AG04450 (cell line): ENCODE measurements around the gene DCAF5. TPM values are rescaled to one million over a fixed set of nuclear protein-coding genes. Genes with fewer than 3 reads are reported as not detected.

Source experiments
- CTCF ChIA-PET: fragments of 300-600, 350-600 bp; formaldehyde crosslinking; extraction: SDS; loops from one replicate; lab custom pipeline; 2022; ENCODE audit warnings: antibody characterized with exemption, inconsistent platforms; lab: Charles Lee
- POLR2A ChIA-PET: fragments of 350-600 bp; formaldehyde crosslinking; extraction: SDS; loops from one replicate; lab custom pipeline; 2021; ENCODE audit warnings: antibody characterized with exemption, inconsistent platforms; lab: Yijun Ruan, JAX
- DNase-seq: peaks from one replicate; pipeline ENCODE4 v3.0.0-alpha.2; 2011; ENCODE audit warnings: low read depth, low spot score
- H3K27ac ChIP-seq: one replicate; pipeline ENCODE4 v1.5.1; 2012; ENCODE audit warnings: low read depth, low read length, control low read depth
- H3K27me3 ChIP-seq: one replicate; pipeline ENCODE4 v1.6.0; 2012; ENCODE audit warnings: low read length; ENCODE audit not compliant: control insufficient read depth, insufficient read depth
- H3K4me3 ChIP-seq: 2 replicates; pipeline ENCODE4 v1.5.1; 2011; ENCODE audit warnings: mild to moderate bottlenecking, low read depth, low read length, control low read depth
- H3K9me3 ChIP-seq: 2 replicates; pipeline ENCODE4 v1.5.1; 2012; ENCODE audit warnings: low read length; ENCODE audit not compliant: control insufficient read depth, insufficient read depth
- polyA plus RNA-seq: library from polyadenylated mRNA; depleted of rRNA; stranded (reverse); fragments of >200 nt; gene quantifications from 2 replicates; pipeline ENCODE4 v1.2.3, GENCODE V29; 2011
- TF ChIP-seq, protein P1 (sequence below): IDR thresholded peaks from 2 replicates; pipeline ENCODE4 v1.5.1; 2011; ENCODE audit warnings: low read depth, low read length, control low read depth, inconsistent platforms

Gene DCAF5
- polyA plus RNA-seq, 1 experiment = 32.4 TPM

DNA sequence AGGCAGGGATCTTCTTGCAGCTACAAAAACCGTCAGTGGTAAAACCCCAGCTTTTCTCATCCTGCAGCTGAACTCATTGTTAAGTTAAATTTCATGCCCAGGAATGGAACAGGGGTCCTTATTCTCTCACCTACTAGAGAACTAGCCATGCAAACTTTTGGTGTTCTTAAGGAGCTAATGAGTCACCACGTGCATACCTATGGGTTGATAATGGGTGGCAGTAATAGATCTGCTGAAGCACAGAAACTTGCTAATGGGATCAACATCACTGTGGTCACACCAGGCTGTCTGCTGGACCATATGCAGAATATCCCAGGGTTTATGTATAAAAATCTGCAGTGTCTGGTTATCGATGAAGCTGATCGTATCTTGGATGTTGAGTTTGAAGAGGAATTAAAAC is 68.9 kb downstream of the DCAF5 start:
- Histone ChIP-seq H3K27me3 (no peaks in the 10 kb centered on the region), H3K4me3 (no peak overlapping the region), H3K9me3 (no peaks in the 10 kb centered on the region), H3K27ac (no peak overlapping the region)
- no peak for DNase-seq
- CTCF ChIA-PET = interaction anchor here (0.9 kb wide), 1 partner anchor 221 kb away, joined by 3 read pairs; no protein-coding TSS in a partner anchor
- TF ChIP-seq, protein P1, sequence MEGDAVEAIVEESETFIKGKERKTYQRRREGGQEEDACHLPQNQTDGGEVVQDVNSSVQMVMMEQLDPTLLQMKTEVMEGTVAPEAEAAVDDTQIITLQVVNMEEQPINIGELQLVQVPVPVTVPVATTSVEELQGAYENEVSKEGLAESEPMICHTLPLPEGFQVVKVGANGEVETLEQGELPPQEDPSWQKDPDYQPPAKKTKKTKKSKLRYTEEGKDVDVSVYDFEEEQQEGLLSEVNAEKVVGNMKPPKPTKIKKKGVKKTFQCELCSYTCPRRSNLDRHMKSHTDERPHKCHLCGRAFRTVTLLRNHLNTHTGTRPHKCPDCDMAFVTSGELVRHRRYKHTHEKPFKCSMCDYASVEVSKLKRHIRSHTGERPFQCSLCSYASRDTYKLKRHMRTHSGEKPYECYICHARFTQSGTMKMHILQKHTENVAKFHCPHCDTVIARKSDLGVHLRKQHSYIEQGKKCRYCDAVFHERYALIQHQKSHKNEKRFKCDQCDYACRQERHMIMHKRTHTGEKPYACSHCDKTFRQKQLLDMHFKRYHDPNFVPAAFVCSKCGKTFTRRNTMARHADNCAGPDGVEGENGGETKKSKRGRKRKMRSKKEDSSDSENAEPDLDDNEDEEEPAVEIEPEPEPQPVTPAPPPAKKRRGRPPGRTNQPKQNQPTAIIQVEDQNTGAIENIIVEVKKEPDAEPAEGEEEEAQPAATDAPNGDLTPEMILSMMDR = no peak
- POLR2A ChIA-PET = no interaction called here

DNA sequence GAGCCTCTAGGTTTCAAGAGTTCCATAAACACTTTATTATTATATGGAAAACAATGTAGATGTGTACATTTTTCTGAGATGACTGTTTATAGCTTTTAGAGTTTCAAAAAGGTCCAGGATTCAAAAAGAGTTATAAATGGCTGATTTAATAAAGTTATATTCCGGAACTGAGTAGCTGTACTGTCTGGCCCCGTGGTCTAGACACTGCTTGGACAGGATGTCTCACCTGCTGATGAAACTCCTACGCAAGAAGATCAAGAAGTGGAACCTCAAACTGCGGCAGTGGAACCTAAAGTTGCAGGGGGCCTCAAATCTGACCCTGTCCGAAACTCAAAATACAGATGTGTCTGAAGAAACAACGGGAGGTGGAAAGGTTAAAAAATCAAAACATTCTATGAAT is 69.7 kb downstream of the DCAF5 start:
- H3K27me3 ChIP-seq = no peaks in the 10 kb centered on the region
- H3K9me3 ChIP-seq = no peaks in the 10 kb centered on the region
- H3K27ac ChIP-seq = no peak overlapping the region
- H3K4me3 ChIP-seq = no peak overlapping the region
- DNase-seq = no peak
- TF ChIP-seq, protein P1 = no peak
- ChIA-PET POLR2A (no interaction called here), CTCF (interaction anchor here (1.9 kb wide), 1 partner anchor 24 kb away, joined by 9 read pairs; no protein-coding TSS in a partner anchor)

DNA sequence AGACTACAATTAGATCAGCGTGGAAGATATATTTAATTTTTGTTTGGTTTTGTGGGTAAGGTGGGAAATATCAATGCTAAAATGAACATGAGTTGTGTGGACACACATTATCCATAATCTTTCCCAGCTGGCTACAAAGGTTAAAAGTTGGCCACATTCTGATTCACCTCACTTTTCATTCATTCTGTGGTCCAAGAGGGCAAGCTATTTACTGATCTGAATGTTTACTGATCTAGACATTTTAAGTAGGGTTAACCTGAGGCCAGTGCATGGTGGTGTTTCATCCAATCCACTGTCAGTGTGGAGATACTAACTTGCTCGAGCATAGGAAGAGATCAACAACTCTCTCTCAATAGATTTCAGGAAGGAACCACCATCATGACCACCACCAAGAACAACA is 71.6 kb downstream of the DCAF5 start:
- Histone ChIP-seq H3K27ac (no peak overlapping the region), H3K27me3 (no peaks in the 10 kb centered on the region), H3K9me3 (no peaks in the 10 kb centered on the region), H3K4me3 (no peak overlapping the region)
- ChIA-PET CTCF (interaction anchor here (0.6 to 1.0 kb wide), 2 partner anchors 9 to 152 kb away, joined by 3 to 5 read pairs; no protein-coding TSS in a partner anchor), POLR2A (no interaction called here)
- TF ChIP-seq, protein P1 = no peak
- no peak for DNase-seq

DNA sequence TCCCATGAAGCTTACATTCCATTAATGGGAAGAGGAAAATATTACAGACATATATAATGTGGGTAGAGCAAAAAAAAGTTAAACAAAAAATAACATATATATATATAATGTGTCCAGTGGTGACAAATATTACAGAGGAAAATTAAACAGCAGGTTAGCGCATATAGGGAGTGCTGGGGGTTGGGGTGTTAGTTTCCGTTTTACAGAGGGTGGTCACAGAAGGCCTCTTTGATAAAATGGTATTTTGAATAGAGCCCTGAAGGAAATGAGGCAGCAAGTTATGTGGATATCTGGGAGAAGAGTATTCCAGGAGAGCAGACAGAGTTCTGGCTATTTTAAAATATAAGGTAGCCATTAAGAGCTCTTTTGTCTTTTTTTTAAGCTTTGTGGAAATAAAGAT is 73.2 kb downstream of the DCAF5 start:
- Histone ChIP-seq H3K9me3 (no peaks in the 10 kb centered on the region), H3K27me3 (no peaks in the 10 kb centered on the region), H3K27ac (peak overlapping the region; percentile 95), H3K4me3 (no peak overlapping the region)
- CTCF ChIA-PET = interaction anchor here (0.7 to 1.8 kb wide), 8 partner anchors 11 to 169 kb away, joined by 3 to 5 read pairs (median 3); no protein-coding TSS in a partner anchor
- TF ChIP-seq, protein P1 = no peak
- no peak for DNase-seq
- POLR2A ChIA-PET = interaction anchor here (0.9 to 1.8 kb wide), 5 partner anchors 11 to 113 kb away, joined by 3 to 4 read pairs (median 3); no protein-coding TSS in a partner anchor

DNA sequence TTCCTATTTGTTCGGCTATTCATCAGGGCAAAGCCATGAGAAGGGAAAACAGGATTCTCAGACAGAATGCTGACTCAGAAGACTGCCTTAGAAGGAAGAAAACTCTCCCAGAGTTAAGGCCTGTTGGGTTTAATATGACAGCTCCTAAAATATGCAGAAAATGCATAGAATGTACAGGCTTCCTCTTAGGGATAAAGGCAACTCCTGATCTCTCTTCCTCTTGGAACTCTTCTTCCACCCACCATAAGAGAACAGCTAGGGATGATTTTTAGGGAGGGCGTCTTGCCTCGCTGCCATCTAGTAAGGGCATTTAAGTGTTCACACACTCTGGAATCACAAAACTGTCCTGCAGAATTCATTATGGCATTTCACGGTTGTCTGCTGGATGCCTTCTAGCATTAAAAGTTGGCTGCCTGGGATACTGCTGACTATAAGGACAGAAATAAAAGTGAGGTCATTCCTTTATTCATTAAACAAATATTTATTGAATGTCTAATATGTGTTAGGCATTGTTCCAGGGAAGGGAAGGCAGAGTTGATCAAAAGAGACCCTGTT is 73.7 kb downstream of the DCAF5 start:
- Histone ChIP-seq H3K4me3 (no peak overlapping the region), H3K9me3 (no peaks in the 10 kb centered on the region), H3K27me3 (no peaks in the 10 kb centered on the region), H3K27ac (peak overlapping the region; percentile 95)
- ChIA-PET CTCF (interaction anchor here (0.7 to 1.8 kb wide), 8 partner anchors 11 to 168 kb away, joined by 3 to 5 read pairs (median 3); no protein-coding TSS in a partner anchor), POLR2A (interaction anchor here (0.9 to 1.8 kb wide), 5 partner anchors 11 to 112 kb away, joined by 3 to 4 read pairs (median 3); no protein-coding TSS in a partner anchor)
- DNase-seq = peak; percentile 72
- TF ChIP-seq, protein P1 = no peak
